Measurements from ENCODE around the gene CFAP251. TPM values are rescaled to one million over a fixed set of nuclear protein-coding genes. Genes with fewer than 3 reads are reported as not detected.

The CFAP251 gene
- total RNA-seq, 1 donor from 2014 or later, result 4.7 TPM

DNA sequence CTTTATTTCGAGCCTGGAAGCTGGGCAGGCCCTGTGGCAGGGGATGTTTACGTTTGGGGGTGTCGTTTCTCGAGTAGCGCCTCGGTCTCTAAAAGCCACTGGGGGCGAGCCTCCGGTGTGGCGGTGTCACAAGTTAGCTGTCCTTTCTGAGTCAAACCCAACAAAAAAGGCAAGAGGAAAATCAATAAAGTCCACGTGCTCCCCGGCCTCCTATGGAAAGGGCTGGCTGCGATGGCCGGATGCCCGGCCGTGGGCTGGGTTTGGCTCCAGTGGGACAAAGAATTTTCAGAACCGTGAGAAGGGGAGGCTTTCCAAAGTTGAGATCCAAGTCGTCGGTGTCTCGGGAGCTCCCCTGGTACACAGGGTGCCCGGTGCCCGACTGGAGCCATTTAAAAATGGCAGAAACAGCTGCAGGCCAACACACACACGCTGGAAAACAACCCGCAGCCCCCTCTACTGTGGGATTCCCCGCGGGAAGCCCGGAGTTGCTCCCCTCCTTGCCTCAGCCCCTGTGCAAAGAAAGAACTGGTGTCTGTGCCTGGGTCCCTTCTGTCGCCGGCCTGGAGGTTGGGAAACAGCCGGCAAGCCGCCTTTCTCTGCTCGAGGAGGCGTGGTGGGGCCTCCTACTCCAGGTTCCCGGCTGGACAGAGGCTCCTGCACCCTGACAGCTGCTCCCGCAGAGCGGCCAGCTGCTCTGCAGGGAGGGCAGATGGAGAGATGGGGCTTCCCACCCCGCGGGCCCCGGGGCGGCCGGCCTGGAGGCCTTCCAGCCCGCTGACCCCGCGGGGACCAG is 105.1 kb downstream of the CFAP251 start:
- no peak for TF ChIP-seq EZH2 (IDR thresholded peaks at IDR 0.05; ENCODE audit: insufficient read depth, low read length)
- TF ChIP-seq, protein P1, sequence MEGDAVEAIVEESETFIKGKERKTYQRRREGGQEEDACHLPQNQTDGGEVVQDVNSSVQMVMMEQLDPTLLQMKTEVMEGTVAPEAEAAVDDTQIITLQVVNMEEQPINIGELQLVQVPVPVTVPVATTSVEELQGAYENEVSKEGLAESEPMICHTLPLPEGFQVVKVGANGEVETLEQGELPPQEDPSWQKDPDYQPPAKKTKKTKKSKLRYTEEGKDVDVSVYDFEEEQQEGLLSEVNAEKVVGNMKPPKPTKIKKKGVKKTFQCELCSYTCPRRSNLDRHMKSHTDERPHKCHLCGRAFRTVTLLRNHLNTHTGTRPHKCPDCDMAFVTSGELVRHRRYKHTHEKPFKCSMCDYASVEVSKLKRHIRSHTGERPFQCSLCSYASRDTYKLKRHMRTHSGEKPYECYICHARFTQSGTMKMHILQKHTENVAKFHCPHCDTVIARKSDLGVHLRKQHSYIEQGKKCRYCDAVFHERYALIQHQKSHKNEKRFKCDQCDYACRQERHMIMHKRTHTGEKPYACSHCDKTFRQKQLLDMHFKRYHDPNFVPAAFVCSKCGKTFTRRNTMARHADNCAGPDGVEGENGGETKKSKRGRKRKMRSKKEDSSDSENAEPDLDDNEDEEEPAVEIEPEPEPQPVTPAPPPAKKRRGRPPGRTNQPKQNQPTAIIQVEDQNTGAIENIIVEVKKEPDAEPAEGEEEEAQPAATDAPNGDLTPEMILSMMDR (IDR thresholded peaks at IDR 0.05; ENCODE audit: insufficient read depth, low read depth, low read length), result no peak
- H2AFZ ChIP-seq (ENCODE audit: low read depth, low read length), result peak overlapping the region; percentile 83
- Mint-ChIP-seq H3K27me3 (ENCODE audit: low read depth, unreplicated experiment) (peaks cover 10% of the 10 kb centered on the region), H3K4me3 (ENCODE audit: unreplicated experiment) (peak overlapping the region; percentile 88), H3K36me3 (ENCODE audit: low read depth, unreplicated experiment) (no peaks in the 10 kb centered on the region), H3K9me3 (ENCODE audit: unreplicated experiment) (peaks cover 5% of the 10 kb centered on the region), H3K27ac (ENCODE audit: unreplicated experiment) (peak overlapping the region; percentile 53), H3K4me1 (ENCODE audit: low read depth, unreplicated experiment) (peaks cover 3% of the 10 kb centered on the region)
- DNase-seq (ENCODE audit: low read depth) (peak; percentile 54), FAIRE-seq (no peak)
- peaks cover 25% of the 10 kb centered on the region for H3K79me2 ChIP-seq (ENCODE audit: insufficient read depth, low read length)
- H3K4me3 ChIP-seq (ENCODE audit: insufficient read depth, low read depth, low read length), result peak overlapping the region; percentile 74
- H3K36me3 ChIP-seq (ENCODE audit: insufficient read depth, low read length), result no peaks in the 10 kb centered on the region
- peak overlapping the region; percentile 88 for H3K9ac ChIP-seq (ENCODE audit: low read length)
- H3K4me2 ChIP-seq (ENCODE audit: low read length), result peak overlapping the region; percentile 91
- no peaks in the 10 kb centered on the region for H3K9me3 ChIP-seq (ENCODE audit: insufficient read depth, low read depth, low read length)
- H3K27me3 ChIP-seq (ENCODE audit: insufficient read depth, low read length), result no peaks in the 10 kb centered on the region
- H4K20me1 ChIP-seq (ENCODE audit: insufficient read depth, low read length), result peaks cover 18% of the 10 kb centered on the region
- H3K4me1 ChIP-seq (ENCODE audit: insufficient read depth, low read length), result peaks cover 31% of the 10 kb centered on the region
- H3K27ac ChIP-seq (ENCODE audit: low read depth, low read length), result peak overlapping the region; percentile 64

- peaks cover 3% of the 10 kb centered on the region for H3K9me3 Mint-ChIP-seq (ENCODE audit: unreplicated experiment)
- no peak for DNase-seq (ENCODE audit: low read depth)
These were observed 105.9 kb downstream of the CFAP251 start for GRCh38 chr12:122024132-122024785.

More at GRCh38 chr12:122024132-122024785, 105.9 kb downstream of the CFAP251 start:
- no peak for TF ChIP-seq EZH2 (IDR thresholded peaks at IDR 0.05; ENCODE audit: insufficient read depth, low read length)
- TF ChIP-seq, protein P1 (IDR thresholded peaks at IDR 0.05; ENCODE audit: insufficient read depth, low read depth, low read length), result no peak
- peak overlapping the region; percentile 88 for H3K9ac ChIP-seq (ENCODE audit: low read length)
- no peaks in the 10 kb centered on the region for H3K36me3 Mint-ChIP-seq (ENCODE audit: low read depth, unreplicated experiment)
- no peak overlapping the region for H3K27ac ChIP-seq (ENCODE audit: low read depth, low read length)
- H3K4me1 Mint-ChIP-seq (ENCODE audit: low read depth, unreplicated experiment), result peaks cover 3% of the 10 kb centered on the region
- no peak overlapping the region for H3K27ac Mint-ChIP-seq (ENCODE audit: unreplicated experiment)
- H3K36me3 ChIP-seq (ENCODE audit: insufficient read depth, low read length), result no peaks in the 10 kb centered on the region
- H3K79me2 ChIP-seq (ENCODE audit: insufficient read depth, low read length), result peaks cover 32% of the 10 kb centered on the region
- no peak overlapping the region for H3K4me3 ChIP-seq (ENCODE audit: insufficient read depth, low read depth, low read length)
- H2AFZ ChIP-seq (ENCODE audit: low read depth, low read length), result no peak overlapping the region
- no peaks in the 10 kb centered on the region for H3K27me3 ChIP-seq (ENCODE audit: insufficient read depth, low read length)
- FAIRE-seq, result no peak
- H3K9me3 ChIP-seq (ENCODE audit: insufficient read depth, low read depth, low read length), result no peaks in the 10 kb centered on the region
- H3K4me1 ChIP-seq (ENCODE audit: insufficient read depth, low read length), result peaks cover 34% of the 10 kb centered on the region
- H3K4me2 ChIP-seq (ENCODE audit: low read length), result peak overlapping the region; percentile 91
- H3K4me3 Mint-ChIP-seq (ENCODE audit: unreplicated experiment), result peak overlapping the region; percentile 62
- H4K20me1 ChIP-seq (ENCODE audit: insufficient read depth, low read length), result peaks cover 25% of the 10 kb centered on the region
- H3K27me3 Mint-ChIP-seq (ENCODE audit: low read depth, unreplicated experiment), result peaks cover 8% of the 10 kb centered on the region

Data from astrocyte (in vitro differentiated cells and primary cell).